A549 treated with Hydrocortisone at 1 μM for 4 hours (cell line): Measurements from ENCODE around the gene TNFSF12. TPM values are rescaled to one million over a fixed set of nuclear protein-coding genes. Genes with fewer than 3 reads are reported as not detected.

Experiments used
- total RNA-seq: library from RNA; stranded (reverse); fragments of 200-300 nt; extraction: Qiagen RNA extraction; gene quantifications from 5 replicates; pipeline ENCODE4 v1.2.3, GENCODE V29; 2022

TNFSF12 gene
- 9.9 to 13.2 TPM (median 11.0 TPM) in 5 replicates for total RNA-seq

GRCh38 chr17:7548585-7549400, at the start of gene TNFSF12:
TSS of gene TNFSF12 (plus strand) at chr17:7549058. CDS start at chr17:7549154, 96 bp downstream.

GRCh38 chr17:7558544-7559319, 9.9 kb downstream of the TNFSF12 start, which contains the start of gene TNFSF13:
TSS of gene TNFSF13 (plus strand) at chr17:7558750. CDS start at chr17:7559040, 290 bp downstream.

GRCh38 chr17:7561589-7562207, 12.8 kb downstream of the TNFSF12 start, which contains the start of gene SENP3:
TSS of gene SENP3 (plus strand) at chr17:7561919. CDS start at chr17:7563077, 1,158 bp downstream.

GRCh38 chr17:7579001-7579833, 30.4 kb downstream of the TNFSF12 start, which contains the start of gene CD68:
TSS of gene CD68 (plus strand) at chr17:7579638. CDS start at chr17:7579678, 40 bp downstream.

GRCh38 chr17:7583253-7584109, 34.6 kb downstream of the TNFSF12 start, which contains the start of gene MPDU1:
TSS of gene MPDU1 (plus strand) at chr17:7583852. CDS start at chr17:7583863, 11 bp downstream.

GRCh38 chr17:7589891-7590691, 41.2 kb downstream of the TNFSF12 start, which contains the start of gene SOX15:
TSS of gene SOX15 (minus strand) at chr17:7590094. CDS start at chr17:7589676, 418 bp downstream.

Other genes with a start within 250 kb of the TNFSF12 start
- gene EIF5A, start 241.4 kb upstream of the TNFSF12 start, total RNA-seq = 1,618 to 1,808 TPM (median 1,704 TPM) in 5 replicates
- 73.9 to 101 TPM (median 95.3 TPM) in 5 replicates for gene GPS2, start 233.7 kb upstream of the TNFSF12 start, total RNA-seq
- gene NEURL4, start 219.7 kb upstream of the TNFSF12 start, total RNA-seq = 26.4 to 30.2 TPM (median 28.4 TPM) in 5 replicates
- gene ACAP1, start 212.5 kb upstream of the TNFSF12 start, total RNA-seq = 1.2 to 3.9 TPM (median 3.1 TPM) in 5 replicates
- gene KCTD11, start 196.9 kb upstream of the TNFSF12 start, total RNA-seq = 10.5 to 13.8 TPM (median 12.9 TPM) in 5 replicates
- gene TMEM95, start 193.9 kb upstream of the TNFSF12 start, total RNA-seq = not detected in 5 replicates
- 1.4 to 2.1 TPM (median 1.7 TPM) in 5 replicates for gene TNK1, start 168.0 kb upstream of the TNFSF12 start, total RNA-seq
- gene PLSCR3, start 154.5 kb upstream of the TNFSF12 start, total RNA-seq = 38.8 to 44.7 TPM (median 42.7 TPM) in 5 replicates
- 171 to 224 TPM (median 215 TPM) in 5 replicates for gene TMEM256, start 145.0 kb upstream of the TNFSF12 start, total RNA-seq
- 12.7 to 19.0 TPM (median 15.5 TPM) in 5 replicates for gene NLGN2, start 141.2 kb upstream of the TNFSF12 start, total RNA-seq
- gene SPEM1, start 128.7 kb upstream of the TNFSF12 start, total RNA-seq = 0.08 to 0.13 TPM in 2 of 5 replicates, not detected in the others
- not detected in 5 replicates for gene SPEM2, start 123.4 kb upstream of the TNFSF12 start, total RNA-seq
- 0.02 to 0.03 TPM in 2 of 5 replicates, not detected in the others for gene SPEM3, start 120.2 kb upstream of the TNFSF12 start, total RNA-seq
- 10.1 to 14.8 TPM (median 13.3 TPM) in 5 replicates for gene TMEM102, start 113.6 kb upstream of the TNFSF12 start, total RNA-seq
- gene FGF11, start 109.5 kb upstream of the TNFSF12 start, total RNA-seq = 0.93 to 1.1 TPM (median 1.0 TPM) in 5 replicates
- gene CHRNB1, start 104.0 kb upstream of the TNFSF12 start, total RNA-seq = 7.0 to 11.7 TPM (median 9.1 TPM) in 5 replicates
- gene ZBTB4, start 69.4 kb upstream of the TNFSF12 start, total RNA-seq = 20.4 to 26.9 TPM (median 24.8 TPM) in 5 replicates
- gene SLC35G6, start 67.6 kb upstream of the TNFSF12 start, total RNA-seq = not detected in 5 replicates
- gene POLR2A, start 64.7 kb upstream of the TNFSF12 start, total RNA-seq = 70.3 to 86.1 TPM (median 78.6 TPM) in 5 replicates
- 0.78 to 1.1 TPM (median 0.91 TPM) in 5 replicates for gene TNFSF13, start 9.7 kb downstream of the TNFSF12 start, total RNA-seq
- 88.8 to 103 TPM (median 95.8 TPM) in 5 replicates for gene SENP3, start 12.9 kb downstream of the TNFSF12 start, total RNA-seq
- 25.7 to 33.1 TPM (median 28.3 TPM) in 5 replicates for gene CD68, start 30.6 kb downstream of the TNFSF12 start, total RNA-seq
- 109 to 162 TPM (median 117 TPM) in 5 replicates for gene MPDU1, start 34.8 kb downstream of the TNFSF12 start, total RNA-seq
- gene SOX15, start 41.0 kb downstream of the TNFSF12 start, total RNA-seq = 0.16 to 0.36 TPM (median 0.25 TPM) in 5 replicates
- 52.5 to 56.7 TPM (median 54.4 TPM) in 5 replicates for gene FXR2, start 65.8 kb downstream of the TNFSF12 start, total RNA-seq
- gene SAT2, start 78.8 kb downstream of the TNFSF12 start, total RNA-seq = 60.0 to 88.9 TPM (median 79.2 TPM) in 5 replicates
- gene SHBG, start 81.1 kb downstream of the TNFSF12 start, total RNA-seq = 0.35 to 0.85 TPM (median 0.60 TPM) in 5 replicates
- 0.15 to 0.37 TPM (median 0.27 TPM) in 5 replicates for gene ATP1B2, start 101.9 kb downstream of the TNFSF12 start, total RNA-seq
- gene TP53, start 138.4 kb downstream of the TNFSF12 start, total RNA-seq = 42.4 to 47.4 TPM (median 42.4 TPM) in 5 replicates
- 33.5 to 44.7 TPM (median 38.0 TPM) in 5 replicates for gene WRAP53, start 139.4 kb downstream of the TNFSF12 start, total RNA-seq
- 1.1 to 1.4 TPM (median 1.3 TPM) in 5 replicates for gene EFNB3, start 156.1 kb downstream of the TNFSF12 start, total RNA-seq
- 0.01 to 0.08 TPM (median 0.02 TPM) in 5 replicates for gene DNAH2, start 168.7 kb downstream of the TNFSF12 start, total RNA-seq